Epithelial cell of esophagus (primary cell): Measurements from ENCODE around the gene C19orf85.

Source experiments
- DNase-seq: peaks from one replicate; pipeline ENCODE4 v3.0.0; 2010; ENCODE audit warnings: low read depth
- H3K4me3 ChIP-seq: 2 replicates; pipeline ENCODE4 v1.5.1; 2011; ENCODE audit warnings: mild to moderate bottlenecking, low read length, control low read depth
- CTCF ChIP-seq: IDR thresholded peaks from 2 replicates; pipeline ENCODE4 v1.5.1; 2011; ENCODE audit warnings: low read depth, mild to moderate bottlenecking, low read length, control low read depth, inconsistent platforms; ENCODE audit not compliant: insufficient read depth; ENCODE audit errors: missing control alignments

C19orf85 gene

GRCh38 chr19:55464662-55465054, at the start of gene C19orf85:
C19orf85 (minus strand) TSS chr19:55464751; CDS start chr19:55464554, 197 bp downstream.
- no peak for TF ChIP-seq CTCF
- H3K4me3 ChIP-seq, result no peak within 1 kb of the TSS
- no peak for DNase-seq

GRCh38 chr19:55508120-55508519, 43.6 kb upstream of the C19orf85 start:
- TF ChIP-seq CTCF, result no peak
- DNase-seq, result no peak
- H3K4me3 ChIP-seq, result no peak overlapping the region

- no peak for DNase-seq
- TF ChIP-seq CTCF, result no peak
- no peak overlapping the region for H3K4me3 ChIP-seq
Observed at GRCh38 chr19:55504981-55505380, 40.4 kb upstream of the C19orf85 start.

GRCh38 chr19:55504252-55504603, 39.7 kb upstream of the C19orf85 start:
- no peak for TF ChIP-seq CTCF
- no peak for DNase-seq
- no peak overlapping the region for H3K4me3 ChIP-seq

GRCh38 chr19:55503502-55504251, 39.1 kb upstream of the C19orf85 start:
- peak overlapping the region; percentile 44 for H3K4me3 ChIP-seq
- DNase-seq, result peak; percentile 87
- TF ChIP-seq CTCF, result peak; percentile 83

- DNase-seq, result no peak
- H3K4me3 ChIP-seq, result no peak overlapping the region
- no peak for TF ChIP-seq CTCF
Observed at GRCh38 chr19:55503157-55503501, 38.6 kb upstream of the C19orf85 start.
